ENCODE measurements around the gene LRRN2. TPM values are rescaled to one million over a fixed set of nuclear protein-coding genes. Genes with fewer than 3 reads are reported as not detected.
"Not testable (repeated sequence)": the region's sequence is repeated elsewhere in the genome, so short reads cannot be mapped to it uniquely, and the experiment has no call there.

LRRN2 gene
- total RNA-seq, 1 donor from 2014 or later: not detected

DNA sequence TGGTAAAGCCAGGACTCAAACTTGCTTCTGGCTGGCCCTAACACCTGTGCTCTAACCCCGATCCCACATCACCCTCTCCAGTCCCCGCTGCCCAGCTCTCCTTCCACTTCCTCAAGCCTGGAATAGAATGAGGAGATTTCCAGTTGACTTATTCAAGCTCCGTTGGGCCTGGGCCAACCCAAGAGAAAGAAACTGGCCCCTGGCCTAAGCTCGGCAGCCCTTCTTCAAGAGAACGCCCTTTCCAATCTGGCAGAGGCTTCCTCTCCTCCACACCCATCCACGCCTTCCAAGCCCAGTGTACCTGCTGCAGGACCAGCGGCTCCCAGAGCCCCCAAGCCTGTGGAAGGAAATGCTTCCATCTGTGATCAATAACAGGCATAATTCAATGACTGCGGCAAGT lies 51.9 kb downstream of the LRRN2 start:
- intact Hi-C loops (cut with micrococcal nuclease): no loop called here

DNA sequence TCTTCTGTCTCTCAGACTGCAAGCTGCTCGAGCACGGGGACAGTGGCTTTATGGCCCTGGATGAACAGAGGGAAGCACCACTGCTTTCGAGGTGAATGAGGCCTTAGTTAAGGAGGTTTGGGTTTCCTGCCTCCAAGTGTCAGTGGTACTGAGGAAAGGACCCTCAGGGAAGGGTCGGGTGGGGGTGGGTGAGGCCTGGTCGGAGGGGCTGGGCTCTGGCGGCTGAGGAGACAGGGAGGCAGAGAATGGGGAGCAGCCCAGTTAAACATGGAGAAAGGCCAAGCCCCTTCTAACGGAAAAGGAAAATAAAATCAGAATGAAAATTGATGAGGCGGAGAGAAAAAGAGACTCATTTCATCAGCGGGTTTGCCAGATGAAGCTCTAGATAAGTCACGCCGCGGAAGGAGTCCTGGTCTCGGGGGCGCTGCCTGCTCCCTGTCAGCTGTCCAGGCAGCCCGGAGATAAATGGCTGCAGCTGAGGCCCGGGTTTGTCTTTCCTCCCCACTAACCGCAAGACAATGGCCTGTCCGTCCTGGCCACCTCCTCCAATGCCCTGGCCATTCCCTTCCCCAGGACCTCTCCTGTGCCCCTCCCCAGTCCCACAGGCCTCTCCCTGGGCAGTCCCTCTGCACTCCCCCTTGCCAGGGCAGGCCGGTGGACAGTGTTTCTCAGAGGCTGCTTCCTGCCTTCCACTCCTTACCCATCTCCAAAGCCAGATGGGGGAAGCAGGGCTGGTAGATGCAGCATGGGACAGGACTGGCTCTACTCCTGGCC lies 55.2 kb downstream of the LRRN2 start:
- intact Hi-C loops (cut with micrococcal nuclease): no loop called here

DNA sequence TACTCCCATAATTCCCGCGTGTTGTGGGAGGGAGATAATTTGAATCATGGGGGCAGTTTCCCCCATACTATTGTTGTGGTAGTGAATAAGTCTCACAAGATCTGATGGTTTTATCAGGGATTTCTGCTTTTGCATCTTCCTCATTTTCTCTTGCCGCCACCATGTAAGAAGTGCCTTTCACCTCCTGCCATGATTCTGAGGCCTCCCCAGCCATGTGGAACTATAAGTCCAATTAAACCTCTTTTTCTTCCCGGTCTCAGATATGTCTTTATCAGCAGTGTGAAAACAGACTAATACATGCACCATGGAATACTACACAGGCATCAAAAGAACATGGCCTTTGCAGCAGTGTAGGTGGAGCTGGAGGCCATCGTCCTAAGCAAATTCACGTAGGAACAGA lies 56.1 kb downstream of the LRRN2 start:
- intact Hi-C loops (cut with micrococcal nuclease): not testable (repeated sequence)

DNA sequence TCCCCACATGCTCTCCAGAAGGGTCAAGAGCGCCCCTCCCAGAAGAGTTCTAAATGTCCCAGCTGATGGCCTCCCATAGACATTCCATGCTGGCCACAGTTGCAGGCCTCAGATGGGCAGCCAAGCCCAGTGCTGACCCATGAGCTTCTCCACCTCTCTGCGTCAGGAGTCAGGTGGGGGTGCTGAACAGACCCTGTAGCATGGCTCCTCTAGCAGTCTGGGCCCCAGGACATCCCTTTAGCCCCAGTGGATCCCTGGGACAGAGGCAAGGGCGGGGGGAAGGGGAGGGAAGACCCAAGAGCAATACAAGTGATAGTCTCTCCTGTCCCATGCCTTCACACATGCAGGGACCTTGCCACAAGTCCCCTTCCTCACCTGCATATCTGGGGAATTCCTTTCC lies 56.7 kb downstream of the LRRN2 start:
- intact Hi-C loops (cut with micrococcal nuclease): no loop called here

DNA sequence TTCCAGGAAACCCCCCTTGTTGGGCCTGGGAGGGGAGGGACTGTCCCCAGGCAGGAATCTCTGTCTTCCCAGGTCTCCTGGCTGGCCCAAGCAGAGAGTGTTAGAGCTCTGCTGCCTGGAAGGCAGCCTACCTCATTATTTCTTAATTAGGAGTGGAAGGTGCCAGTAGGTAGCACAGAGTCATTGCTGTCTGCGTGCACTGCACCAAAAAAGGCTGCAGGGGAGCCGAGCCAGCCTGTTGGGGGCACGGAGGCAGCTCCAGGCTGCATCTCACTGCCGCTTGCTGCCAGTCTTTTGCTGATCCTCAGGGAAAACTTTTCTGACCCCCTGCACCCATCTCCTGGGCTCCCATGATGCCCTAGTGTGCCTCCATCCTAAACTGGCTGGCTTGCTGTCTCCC lies 58.1 kb downstream of the LRRN2 start:
- intact Hi-C loops (cut with micrococcal nuclease): no loop called here

DNA sequence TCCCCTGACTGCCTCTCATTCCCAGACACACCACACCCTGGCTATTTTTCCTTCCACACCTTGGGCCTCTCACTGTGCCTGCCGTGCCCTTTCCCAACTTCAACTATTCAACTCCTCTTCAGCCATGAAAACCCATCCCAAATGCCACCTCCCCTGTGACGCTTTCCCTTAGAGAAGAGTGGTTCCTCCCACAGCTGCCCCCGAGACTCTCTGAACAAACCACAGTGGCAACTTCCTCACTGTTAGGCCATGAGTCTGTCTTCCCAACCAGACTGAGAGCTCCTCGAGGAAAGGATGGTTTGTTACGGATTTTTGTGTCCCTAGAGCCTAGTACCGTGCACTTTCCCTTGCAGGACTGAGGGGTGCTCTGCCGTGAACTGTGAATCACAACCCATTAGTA lies 59.2 kb downstream of the LRRN2 start:
- intact Hi-C loops (cut with micrococcal nuclease): no loop called here

DNA sequence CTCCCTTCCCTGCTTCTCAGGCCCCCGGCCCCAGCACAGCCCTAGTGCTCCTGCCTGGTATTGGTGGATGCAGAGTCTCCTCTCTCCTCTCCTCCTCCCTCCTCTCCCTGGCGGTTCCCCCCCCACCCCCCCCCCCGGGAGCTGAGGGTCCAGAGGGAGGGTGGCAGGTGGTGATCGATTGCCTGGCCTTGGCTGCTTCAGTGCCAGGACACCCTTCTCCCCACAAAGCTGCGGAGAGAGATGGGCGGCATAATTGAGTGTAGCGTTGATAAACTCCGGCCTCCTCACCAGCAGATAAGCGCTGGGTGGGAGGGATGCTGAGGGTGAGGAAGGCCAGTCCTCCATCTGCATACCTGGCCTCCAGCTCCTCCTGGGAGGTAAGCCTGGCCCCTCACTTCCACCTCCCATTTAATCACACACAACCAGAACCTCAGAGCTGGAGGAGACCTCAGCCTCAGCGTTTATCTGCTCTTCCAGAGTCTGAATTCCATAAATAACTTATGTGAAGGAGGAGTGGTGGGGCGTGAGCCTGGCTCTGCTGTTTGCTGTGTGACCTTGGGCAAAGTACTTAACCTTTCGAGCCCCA lies 60.8 kb downstream of the LRRN2 start:
- intact Hi-C loops (cut with micrococcal nuclease): loop anchor here (1.0 kb wide), 1 partner anchor 59 kb away; no protein-coding TSS in a partner anchor

DNA sequence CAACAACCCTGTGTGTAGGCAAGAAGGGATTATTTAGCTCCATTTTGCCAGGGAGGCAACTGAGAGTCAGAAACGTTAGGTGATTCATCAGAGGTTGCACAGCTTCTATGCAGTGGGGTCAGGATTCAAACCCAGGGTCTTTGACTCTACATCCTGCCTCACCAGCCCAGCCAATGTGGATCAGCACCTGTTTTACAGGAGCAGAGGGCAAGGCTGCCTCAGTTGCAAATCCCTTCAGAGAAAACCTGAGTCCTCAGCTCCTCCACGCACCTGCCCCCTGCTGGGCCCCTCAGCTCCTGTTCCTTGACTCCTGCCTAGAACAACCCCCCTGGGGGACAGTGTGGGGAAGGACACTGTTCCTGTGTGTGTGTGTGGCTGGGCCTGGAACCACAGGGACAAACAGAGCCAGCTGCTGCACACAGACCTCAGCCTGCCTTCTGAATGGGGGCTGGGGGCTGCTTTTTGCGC lies 61.6 kb downstream of the LRRN2 start:
- intact Hi-C loops (cut with micrococcal nuclease): loop anchor here (1.0 kb wide), 1 partner anchor 59 kb away; no protein-coding TSS in a partner anchor

DNA sequence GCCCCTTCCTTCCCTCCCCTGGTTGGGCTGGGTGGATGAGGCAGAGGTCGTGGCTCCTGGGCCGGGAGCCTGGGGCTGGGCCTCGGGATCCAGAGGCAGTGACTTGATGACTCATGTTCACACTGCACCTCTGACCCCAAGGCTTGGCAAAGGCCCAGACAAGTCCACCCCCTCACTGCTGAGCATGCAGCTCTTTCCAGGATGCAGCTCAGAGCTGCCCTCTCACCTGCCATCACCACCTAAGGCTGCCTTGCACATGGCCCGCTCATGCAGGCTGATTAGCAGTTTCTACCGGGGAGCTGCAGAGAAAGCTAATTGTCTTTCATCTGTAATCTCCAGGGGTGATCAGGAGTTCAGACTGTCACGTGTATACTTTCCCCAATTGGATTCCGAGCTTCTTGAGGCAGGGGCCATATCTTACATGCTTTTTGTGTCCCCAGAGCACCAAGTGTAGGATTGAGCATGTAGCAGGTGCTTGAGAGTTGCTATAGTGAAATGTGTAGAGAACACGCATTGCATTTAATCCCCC lies 62.1 kb downstream of the LRRN2 start:
- intact Hi-C loops (cut with micrococcal nuclease): no loop called here

DNA sequence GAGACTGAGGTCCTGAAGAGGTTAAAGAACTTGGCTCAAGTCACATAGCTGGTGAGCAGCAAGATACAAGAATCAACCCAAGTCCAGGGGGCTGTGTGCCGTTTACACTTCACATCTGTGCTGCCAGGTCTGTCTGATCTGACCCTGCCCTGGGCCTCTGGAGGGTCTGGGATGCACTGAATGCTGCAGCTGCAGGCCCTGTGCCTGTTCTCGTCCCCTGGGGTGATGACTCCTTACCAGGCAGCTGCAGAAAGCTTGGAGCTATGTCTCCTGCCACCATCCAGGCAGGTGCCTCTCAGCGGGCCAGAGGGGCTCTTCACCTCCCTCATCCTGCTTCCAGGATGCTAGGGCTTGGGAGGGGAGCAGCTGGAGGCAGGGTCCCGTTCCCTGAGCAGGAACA lies 63.5 kb downstream of the LRRN2 start:
- intact Hi-C loops (cut with micrococcal nuclease): no loop called here

DNA sequence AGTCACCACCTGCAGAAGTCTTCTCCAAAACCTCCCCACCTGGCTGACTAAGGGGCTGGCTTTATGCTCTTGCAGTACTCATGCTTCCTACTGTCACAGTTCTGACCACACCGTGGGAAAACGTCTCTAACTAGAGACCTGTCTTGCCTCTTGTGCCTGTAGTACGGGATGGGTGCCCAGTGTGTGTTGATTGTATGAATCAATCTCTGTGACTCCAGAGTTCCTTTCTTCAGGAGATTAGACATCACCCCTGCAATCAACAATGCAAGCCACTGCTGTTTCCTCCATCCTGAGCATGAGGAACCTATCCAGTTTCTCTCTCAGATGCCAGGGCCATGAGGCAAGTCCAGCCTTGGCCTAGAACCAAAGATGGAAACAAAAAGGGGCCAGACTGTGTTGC lies 64.1 kb downstream of the LRRN2 start:
- intact Hi-C loops (cut with micrococcal nuclease): no loop called here

DNA sequence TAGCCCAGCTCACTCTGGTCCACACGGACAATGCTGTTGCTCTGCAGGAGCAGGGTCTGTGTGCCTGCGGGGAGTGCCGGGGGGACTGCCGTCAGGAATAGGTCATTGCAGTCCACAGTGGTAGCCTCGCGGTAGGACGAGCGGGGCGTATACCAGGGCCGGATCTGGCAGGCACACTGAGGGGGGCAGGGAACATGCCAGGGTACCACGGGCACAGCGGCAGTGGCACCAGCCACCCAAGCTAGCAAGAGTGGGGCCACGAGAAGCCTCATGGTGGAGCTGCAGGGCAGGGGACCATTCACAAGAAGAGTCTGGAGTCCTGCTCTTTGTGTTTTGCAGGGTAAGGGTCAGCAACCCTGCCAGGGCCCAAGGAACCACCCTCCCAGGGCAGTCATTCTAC lies 65.8 kb downstream of the LRRN2 start:
- intact Hi-C loops (cut with micrococcal nuclease): no loop called here

DNA sequence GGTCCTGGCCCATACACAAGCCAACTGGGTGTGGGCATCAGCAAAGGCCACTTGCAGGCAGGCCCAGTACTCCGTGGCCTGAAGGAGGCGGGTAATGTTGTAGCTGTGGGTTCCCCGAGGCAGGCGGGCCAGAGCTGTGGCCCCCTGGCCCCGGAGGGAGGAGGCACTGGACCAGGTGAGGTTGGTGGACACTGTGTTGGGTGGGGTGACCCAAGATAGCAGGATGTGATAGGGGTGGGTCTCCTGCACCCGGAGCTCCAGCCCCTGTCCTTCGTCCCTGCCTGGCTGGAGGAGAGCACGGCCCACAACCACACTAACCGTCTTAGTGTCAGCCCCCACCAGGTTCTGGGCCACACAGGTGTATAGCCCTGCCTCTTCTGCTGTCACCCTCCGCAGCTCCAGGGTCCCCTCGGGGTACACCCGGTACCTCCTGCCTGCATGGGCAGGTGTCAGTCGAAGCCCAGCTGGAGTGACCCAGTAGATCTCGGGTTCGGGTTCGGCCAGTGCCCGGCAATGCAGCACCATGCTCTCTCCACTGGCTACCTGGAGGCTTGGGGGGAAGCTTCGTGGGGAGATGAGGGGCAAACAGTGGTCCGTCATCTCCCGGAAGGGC lies 67.3 kb downstream of the LRRN2 start:
- intact Hi-C loops (cut with micrococcal nuclease): no loop called here

DNA sequence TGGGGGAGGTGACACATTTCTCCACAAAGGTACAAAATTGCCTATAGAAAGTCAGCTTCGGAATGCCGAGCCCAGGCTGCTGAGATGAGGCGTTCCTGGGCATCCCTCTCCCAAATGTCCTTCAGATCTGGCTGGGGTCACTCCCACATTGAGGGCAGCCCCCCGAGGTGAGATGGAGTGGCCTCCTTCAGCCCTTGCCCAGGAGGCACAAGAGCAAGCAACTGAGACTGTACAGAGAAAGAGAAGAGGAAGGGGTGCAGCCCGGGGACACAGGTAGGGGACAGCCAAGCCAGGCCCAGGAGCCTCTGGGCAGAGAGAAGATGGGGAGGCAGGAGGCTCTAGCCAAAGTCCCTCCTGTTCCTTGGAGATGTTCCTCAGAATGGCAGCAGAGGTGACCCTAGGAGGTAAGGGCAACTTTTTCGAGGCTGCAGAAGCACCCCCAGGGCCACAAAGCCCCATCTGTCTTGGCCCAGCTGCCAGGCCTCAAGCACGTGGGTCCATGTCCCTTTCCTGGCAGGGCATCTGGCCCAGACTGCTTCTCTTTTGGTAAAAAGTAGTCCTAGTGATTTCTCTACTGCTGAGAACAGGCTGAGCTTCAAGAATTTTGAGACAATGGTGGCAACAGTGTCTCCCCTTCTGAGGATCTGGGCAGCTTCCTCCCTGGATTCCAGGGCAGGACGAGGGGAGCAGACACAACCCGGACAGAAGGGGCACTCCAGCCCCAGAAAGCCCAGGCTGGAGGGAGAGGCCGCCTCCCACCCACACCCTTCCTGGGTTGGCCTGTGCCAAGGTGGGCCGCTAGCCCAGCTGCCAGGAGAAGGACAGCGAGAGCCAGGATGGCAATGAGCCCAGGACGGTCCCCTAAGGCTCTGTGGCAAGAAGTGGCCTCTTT lies 68.0 kb downstream of the LRRN2 start:
- intact Hi-C loops (cut with micrococcal nuclease): no loop called here

DNA sequence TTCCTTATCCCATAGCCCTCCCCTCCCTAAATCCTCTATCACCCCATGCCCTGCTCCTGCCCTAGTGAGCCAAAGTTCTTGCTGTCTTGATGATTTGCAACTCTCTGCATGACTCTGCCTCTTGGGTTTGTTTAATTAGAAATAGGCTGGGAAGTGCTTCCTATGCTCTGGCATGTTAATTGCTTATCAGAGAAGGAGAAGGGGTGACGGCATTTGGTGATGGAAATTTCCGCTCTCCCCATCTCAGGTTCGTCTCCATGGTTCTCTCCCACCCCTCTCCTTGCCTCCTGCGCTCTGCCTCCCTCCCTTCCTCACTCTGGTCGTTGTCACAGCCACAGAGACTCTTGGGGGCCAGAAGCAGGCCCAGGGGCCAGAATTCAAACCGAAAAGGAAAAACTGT lies 68.9 kb downstream of the LRRN2 start:
- intact Hi-C loops (cut with micrococcal nuclease): no loop called here

DNA sequence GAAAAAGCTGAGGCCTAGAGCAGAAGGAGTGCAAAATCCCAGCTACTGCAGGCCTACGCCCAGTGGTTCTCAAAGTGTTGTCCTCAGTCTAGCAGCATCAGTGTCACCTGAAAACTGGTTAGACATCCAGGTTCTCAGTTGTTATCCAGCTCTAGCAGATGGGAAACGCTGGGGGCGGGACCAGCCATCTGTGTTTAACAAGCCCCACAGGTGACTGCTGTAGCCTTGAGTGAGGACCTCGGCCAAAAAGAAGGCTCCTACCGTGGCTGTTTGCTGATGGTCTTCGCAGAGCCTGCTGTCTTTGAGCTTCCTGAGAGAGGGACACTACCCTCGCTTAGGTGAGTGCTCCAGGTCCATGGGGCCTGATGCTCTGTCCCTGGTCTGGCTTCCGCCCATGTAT lies 69.7 kb downstream of the LRRN2 start:
- intact Hi-C loops (cut with micrococcal nuclease): no loop called here

DNA sequence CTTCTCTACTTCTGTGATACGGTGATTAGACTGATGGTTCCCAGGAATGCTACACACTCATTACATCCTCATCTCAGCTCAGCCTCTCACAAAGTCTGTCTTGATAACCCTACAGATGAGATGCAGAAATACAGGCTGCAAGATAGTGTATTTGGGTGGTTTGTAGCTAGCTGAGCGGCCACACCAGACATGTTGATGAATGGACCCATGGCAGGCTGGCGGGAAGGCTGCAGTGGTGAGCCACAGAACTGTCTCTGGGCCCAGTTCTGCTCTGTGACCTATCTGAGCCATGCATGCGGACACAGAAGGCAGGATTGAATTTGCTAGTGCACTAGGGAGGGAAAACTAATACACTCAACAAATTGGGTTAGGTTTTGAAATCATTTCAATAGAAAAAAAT lies 71.9 kb downstream of the LRRN2 start:
- intact Hi-C loops (cut with micrococcal nuclease): no loop called here

DNA sequence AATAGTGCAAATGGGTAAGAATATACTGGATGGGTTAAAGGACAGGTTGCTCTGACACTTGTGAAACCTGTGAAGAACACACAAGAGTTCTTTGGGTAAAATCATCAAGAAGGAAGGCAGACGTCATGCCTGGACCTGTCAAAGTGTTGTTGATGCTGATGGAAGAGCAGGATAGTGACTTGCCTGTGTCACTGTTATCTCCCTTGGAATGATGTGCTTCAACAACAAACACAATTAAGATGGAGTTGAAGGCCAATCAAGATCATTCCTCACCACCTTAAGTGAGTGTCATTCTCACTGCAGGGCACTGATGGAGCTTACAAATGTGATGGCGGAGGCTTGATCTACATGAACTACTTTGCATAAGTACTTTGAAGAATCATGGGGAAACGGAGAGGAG lies 73.2 kb downstream of the LRRN2 start:
- intact Hi-C loops (cut with micrococcal nuclease): no loop called here

DNA sequence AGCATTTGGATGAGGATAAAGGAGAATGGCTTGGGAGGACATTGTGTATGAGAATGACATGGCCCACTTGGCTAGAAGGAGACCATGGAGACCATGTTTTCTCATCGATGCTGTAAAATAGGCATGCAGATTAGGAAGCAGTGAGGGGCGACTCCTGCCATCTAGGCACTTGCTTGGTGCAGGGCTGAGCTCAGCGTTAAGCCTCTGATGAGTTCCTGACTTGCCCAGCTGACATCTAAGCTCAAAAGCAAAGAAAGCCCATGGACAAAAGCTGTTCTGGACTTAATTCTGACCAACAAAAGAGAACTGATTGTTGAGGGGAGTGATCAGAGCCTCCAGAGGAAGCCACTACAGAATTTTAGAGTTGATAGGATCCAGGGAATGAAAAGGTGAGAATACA lies 74.5 kb downstream of the LRRN2 start:
- intact Hi-C loops (cut with micrococcal nuclease): no loop called here

DNA sequence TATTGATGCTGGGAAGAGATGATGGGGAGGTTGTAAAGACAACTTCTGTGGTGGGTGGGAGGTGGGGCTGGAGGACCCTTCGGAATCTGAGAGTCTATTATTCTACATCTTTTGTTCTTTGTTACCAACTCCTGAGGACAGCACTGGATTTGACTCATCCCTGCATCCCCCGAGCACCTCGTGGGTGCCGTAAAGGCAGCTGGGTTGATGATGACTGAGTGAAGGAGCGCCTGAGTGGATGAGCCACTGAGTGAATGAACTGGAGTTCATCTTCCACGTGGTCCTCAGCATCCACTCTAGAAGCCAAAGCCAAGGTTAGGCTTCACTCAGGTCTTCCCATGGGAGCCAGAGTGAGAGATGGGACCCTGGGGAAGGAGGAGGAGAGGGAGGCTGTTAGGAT lies 77.6 kb downstream of the LRRN2 start:
- intact Hi-C loops (cut with micrococcal nuclease): no loop called here

DNA sequence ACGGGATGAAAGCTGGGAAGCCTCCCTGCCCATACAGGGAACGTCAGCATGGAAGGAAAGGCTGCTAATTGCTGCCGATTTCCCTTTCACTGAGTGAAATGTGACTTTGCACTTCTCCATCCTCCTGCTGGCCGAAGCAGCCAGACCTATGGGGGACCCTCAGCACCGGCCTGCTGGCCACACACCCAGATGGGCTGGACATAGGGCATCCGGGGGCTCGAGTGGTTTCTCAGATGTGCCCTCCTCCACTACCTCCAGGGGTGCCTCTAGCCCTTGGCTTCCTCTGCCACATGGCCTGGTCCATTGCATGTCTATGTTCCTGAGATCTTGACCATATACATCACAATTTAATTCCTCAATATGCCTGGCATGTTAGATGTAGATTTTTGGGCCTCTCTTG lies 79.7 kb downstream of the LRRN2 start:
- intact Hi-C loops (cut with micrococcal nuclease): no loop called here
